Renal cortex interstitium (tissue), 11 donors: ENCODE data around the gene CDC42EP1. TPM values are rescaled to one million over a fixed set of nuclear protein-coding genes. Genes with fewer than 3 reads are reported as not detected.

Experiments
- DNase-seq, 11 donors: peaks; one replicate each; pipeline ENCODE4 v3.0.0-alpha.2; 2013; ENCODE audit warnings: low read depth in 9 of 11, low spot score in 4 of 11; ENCODE audit errors: extremely low read depth in 1 of 11
- polyA plus RNA-seq, 3 donors: library from polyadenylated mRNA; unstranded; fragments of 120-200 nt; gene quantifications; one replicate each; pipeline ENCODE4 v1.2.1, GENCODE V29; 2013; ENCODE audit not compliant: insufficient read length in 3 of 3

The CDC42EP1 gene
- polyA plus RNA-seq, 3 donors = 33.3 to 54.7 (median 49.4) TPM

DNA sequence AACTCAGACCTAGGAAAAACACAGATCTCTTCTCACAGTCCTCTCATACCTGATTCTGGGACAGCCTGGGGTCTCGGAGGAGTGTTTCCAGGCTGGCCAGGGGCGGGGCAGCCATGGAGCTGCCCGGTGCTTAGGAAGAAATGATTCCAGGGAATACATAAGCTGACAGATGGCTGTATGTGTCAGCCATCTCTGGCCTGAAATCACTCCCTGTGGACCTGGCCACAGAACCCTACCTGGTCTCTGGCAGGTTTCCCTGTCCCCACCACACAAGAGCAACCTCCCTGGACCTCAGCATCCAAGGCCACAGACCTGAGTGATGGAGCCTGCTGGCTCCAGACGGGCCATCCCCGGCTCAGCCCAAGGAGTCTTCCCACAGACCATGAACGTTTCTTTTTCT lies 58.4 kb downstream of the CDC42EP1 start:
- no peak for DNase-seq

Other genes starting within 250 kb of the CDC42EP1 start
- 1 to 10 TPM; 1.2 to 2.2 (median 2.0) TPM for gene ELFN2, start 133.0 kb upstream of the CDC42EP1 start, polyA plus RNA-seq
- gene MFNG, start 74.1 kb upstream of the CDC42EP1 start, polyA plus RNA-seq = 10 to 100 TPM in 1 of 3 donors, 1 to 10 TPM in 2; 9.5 to 10.4 (median 10.0) TPM
- 10 to 100 TPM; 20.6 to 26.1 (median 23.2) TPM for gene CARD10, start 41.1 kb upstream of the CDC42EP1 start, polyA plus RNA-seq
- 10 to 100 TPM; 32.2 to 35.1 (median 34.0) TPM for gene LGALS2, start 19.6 kb downstream of the CDC42EP1 start, polyA plus RNA-seq
- 10 to 100 TPM; 46.3 to 83.9 (median 57.4) TPM for gene GGA1, start 48.4 kb downstream of the CDC42EP1 start, polyA plus RNA-seq
- gene SH3BP1, start 79.2 kb downstream of the CDC42EP1 start, polyA plus RNA-seq = 10 to 100 TPM; 13.9 to 24.7 (median 24.1) TPM
- gene PDXP, start 98.2 kb downstream of the CDC42EP1 start, polyA plus RNA-seq = 10 to 100 TPM; 13.6 to 20.5 (median 17.7) TPM
- 100 to 1,000 TPM; 311 to 548 (median 409) TPM for gene LGALS1, start 115.2 kb downstream of the CDC42EP1 start, polyA plus RNA-seq
- gene NOL12, start 125.9 kb downstream of the CDC42EP1 start, polyA plus RNA-seq = 10 to 100 TPM; 15.2 to 23.0 (median 23.0) TPM
- gene TRIOBP, start 136.6 kb downstream of the CDC42EP1 start, polyA plus RNA-seq = 10 to 100 TPM; 57.5 to 80.8 (median 78.7) TPM
- 10 to 100 TPM; 10.4 to 17.9 (median 16.6) TPM for gene GCAT, start 247.5 kb downstream of the CDC42EP1 start, polyA plus RNA-seq